Kasumi-1 (cell line): ENCODE results near the gene COLEC12.

Experiments
- DNase-seq, 2 experiments: peaks; one replicate each; lab custom pipeline; 2025; lab: John Stamatoyannopoulos, UW

The COLEC12 gene

DNA sequence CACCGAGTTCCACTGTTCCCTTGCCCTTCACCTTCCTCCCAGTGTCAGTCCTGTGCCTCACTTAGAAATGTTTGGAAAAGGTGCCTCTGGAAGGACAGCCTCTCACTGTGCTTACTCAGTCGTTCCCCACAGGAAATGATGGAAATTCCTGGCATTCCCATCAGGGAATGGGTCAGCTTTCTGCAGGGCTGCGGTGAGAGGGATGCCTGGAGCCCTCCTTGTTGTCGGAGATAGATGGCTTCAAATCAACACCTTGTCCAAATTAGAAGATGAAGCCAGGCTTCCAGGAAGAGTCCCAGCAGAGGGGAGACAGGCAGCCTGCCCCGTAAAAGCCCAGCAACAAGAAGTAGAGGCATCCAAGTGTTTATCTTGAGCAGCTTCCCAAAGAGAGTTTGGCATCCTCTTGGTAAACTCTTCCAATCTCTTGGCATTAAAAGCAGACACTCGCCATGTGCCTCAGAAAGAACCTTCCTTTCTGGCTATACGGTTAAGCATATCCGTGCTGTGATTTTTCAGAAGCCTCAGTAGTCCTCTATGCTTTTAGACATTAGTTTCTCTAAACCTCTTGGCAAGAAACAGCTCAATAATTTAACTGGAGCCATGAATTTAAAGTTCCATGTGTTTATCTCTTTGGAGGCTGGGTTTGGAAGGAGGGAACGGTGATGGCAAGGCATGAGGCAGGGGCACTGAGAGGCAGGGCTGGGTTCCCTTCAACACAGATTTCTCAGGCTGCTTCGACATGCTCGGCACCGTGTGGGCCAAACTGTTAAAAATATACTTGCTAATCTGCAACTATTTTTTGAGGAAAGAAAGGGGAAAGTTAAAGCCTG is 25.1 kb downstream of the COLEC12 start:
- DNase-seq, result no peak

DNA sequence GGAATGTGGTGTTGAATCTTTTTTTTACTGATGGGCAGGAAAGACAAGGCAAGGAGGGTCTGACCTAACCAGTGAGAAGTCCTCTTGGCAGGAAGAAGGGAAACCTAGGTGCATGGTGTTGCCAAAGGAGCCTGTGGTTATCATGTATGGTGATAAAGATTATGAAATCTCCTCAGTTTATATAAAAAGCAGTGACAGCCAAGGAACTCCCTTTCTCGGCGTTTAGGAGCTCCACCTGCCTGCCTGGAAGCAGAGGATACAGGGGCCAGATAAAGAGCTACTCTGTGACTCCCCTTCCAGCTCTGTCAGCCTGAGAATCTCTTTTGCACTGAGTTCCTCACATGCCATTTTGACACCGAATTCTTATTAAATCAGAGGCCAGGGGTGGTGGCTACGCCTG is 26.1 kb downstream of the COLEC12 start:
- no peak for DNase-seq

DNA sequence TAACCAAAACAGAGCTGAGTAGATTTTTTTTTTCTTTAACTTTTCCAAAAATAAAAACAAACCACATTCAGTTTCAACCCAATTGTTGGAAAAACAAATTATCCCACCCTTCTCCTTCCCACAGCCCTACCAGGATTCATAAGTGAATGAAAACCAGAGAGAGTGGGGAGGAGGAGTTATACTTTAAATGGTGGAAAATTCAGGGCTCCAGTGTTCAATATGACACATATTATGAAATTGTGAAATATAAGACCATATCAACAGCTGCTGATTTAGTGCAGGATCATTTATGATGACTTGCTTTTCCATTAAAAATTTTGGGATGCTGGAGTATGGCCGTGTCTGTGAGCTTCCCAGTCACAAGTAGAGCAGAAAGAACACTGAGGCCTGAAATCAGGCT is 26.7 kb downstream of the COLEC12 start:
- DNase-seq, result no peak

- DNase-seq, result no peak
These were observed 28.8 kb downstream of the COLEC12 start for GRCh38 chr18:471716-472115.

DNA sequence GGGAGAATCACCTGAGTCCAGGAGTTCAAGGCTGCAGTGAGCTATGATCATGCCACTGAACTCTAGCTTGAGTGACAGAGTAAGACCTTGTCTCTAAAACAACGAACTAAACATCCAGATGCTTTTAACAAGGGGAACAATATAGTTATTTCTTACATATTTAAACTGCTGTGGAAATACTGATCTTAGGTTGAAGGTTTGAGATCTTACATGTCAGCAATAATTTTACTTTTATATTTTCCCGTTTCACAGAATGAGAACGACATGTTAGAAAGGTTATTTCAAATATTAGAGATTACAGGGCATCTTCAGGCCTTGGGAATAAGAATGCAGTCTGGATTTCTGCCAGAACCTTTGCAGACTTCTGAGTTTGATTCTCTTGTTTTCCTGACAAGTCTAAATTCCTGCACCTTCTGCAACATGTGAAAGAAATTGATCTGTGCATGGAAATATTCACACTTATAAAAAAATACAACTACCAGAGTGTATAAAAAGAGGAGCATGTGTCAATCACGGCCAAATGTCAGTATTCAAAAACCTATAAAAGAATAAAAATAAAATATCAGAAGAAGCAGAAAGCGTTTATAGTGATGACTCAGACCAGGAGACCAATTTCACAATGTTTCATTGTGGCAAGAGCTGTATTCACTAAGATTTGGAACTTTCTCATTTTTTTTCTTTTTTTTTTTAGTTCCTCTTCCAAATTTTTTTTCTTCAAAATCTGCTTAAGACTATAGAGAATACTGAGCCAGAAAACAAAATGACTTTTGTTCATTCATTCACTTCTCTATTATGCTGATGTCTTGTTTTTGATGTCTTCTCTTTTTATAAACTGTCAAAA is 29.6 kb downstream of the COLEC12 start:
- peak; percentile 48 to 58 for DNase-seq

DNA sequence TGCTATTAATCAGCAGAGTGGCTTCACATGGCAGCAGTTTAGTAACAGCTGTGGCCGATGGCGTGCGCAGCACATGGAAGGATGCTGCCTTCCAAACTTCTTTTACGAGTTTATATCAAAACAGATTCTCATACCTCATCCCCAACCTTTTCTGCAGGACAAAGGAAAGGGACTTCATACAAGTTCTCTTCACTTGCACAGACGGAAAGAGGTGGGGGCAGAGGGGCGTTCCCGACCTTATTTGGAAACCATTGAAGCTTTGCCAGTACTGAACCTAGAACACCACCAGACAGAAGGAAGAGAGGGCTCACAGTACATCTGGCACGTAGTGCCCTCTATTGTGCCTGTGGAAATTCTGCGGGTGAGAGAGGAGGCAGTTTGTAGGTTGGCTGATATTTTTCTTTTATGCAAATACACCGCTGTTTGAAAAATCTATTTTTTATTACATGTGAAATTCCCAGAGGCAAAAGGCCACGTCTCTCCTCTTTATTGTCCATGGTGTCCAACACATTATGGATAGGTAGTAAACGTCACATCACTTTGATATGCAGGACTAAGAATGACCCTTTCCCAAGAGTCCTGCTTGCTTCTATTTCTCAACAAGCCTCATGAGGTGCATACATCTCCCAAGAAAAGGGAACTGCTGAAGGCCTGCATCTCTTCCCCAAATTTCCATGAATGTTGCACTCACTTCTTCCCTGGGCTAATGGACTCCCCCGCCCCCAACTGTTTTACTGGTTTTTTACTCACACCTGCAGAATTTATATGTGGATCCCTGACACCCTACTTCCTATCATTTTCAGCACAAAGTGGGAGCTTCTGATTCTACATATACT is 31.3 kb downstream of the COLEC12 start:
- DNase-seq, result peak; percentile 47 to 55

GRCh38 chr18:463827-464541 is 36.5 kb downstream of the COLEC12 start:
- peak; percentile 91 for DNase-seq

DNA sequence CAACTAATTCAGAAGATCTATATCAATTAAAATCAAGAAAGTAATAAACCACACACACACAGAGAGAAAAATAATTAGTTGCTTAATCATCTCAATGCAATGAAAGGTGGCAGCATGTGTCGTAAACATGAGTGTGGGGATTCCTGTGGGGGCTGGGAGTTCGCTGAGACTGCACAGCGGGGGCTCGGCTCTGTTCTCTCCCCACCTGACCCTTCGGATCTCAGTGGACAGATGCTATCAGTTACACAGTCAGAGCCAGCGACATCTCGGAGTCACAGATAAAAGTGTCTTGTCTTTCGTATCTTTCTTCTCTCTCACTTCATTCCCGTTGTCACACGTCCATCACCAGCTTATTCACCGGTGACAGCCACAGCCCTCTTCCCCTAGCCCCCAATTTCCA is 37.1 kb downstream of the COLEC12 start:
- no peak for DNase-seq

- DNase-seq, result no peak
These were observed 38.7 kb downstream of the COLEC12 start for GRCh38 chr18:461762-462161.

GRCh38 chr18:460791-461190 is 39.7 kb downstream of the COLEC12 start:
- DNase-seq, result no peak

- no peak for DNase-seq
These were observed 40.5 kb downstream of the COLEC12 start for GRCh38 chr18:459814-460593.

GRCh38 chr18:457521-458412 is 42.7 kb downstream of the COLEC12 start:
- DNase-seq, result no peak

- DNase-seq, result peak; percentile 73 to 84
These were observed 43.4 kb downstream of the COLEC12 start for GRCh38 chr18:457140-457519.

GRCh38 chr18:456361-457139 is 44.0 kb downstream of the COLEC12 start:
- no peak for DNase-seq

DNA sequence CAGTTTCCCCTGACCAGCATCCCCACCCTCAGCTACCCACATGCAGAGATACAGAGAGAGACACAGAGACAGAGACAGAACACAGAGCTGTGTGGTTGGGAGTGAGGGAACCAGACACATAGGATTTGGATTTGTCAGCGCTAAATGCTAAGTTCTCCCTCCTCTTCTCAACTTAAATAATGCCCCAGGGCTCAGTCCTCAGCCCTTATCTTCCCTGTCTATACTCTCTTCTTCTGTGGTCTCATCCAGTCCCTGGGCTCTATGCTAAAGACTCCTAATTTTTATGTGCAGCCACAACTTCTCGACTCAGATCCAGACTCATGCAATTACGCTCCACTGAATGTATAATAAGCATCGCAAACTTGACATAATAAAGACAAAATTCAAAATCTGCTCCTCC is 47.1 kb downstream of the COLEC12 start:
- DNase-seq, result no peak

DNA sequence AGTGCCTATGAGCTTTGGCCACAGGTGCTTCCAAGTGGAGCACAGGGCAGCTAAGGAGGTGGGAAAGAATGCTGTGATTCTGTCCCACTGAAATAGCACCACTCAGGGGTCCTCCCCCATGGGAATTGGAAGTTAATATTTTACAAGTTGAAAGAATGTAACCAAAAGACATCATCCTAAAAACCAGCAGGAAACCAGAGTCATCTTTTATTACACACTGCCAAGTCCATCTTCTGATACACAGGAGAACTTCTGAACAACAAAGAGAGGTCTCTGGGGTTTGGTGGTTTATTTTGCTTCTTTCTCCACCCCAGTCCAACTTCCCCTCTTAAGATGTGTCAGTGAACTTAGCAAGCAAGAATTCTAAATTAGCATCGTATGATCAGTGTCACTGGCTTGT is 47.7 kb downstream of the COLEC12 start:
- peak; percentile 12 to 20 for DNase-seq

DNA sequence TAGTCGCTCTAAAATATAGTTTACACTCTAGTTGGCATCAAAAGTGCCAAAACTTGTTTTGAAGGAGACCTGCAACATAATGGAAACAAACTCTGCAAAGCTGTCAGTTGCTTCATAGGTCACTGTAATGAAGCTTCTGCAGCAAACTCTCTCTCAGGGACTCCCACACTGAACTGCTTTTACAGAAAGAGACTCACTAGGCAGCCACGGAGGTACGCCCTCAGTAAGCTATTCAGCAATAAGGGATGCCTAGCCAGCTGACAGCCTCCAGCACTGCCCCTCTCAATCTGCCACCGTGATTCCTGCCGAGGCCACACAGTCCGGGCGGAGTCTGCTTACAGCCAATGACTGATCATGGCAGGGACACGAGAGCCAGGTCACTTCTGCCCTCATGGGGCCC is 51.1 kb downstream of the COLEC12 start:
- no peak for DNase-seq

DNA sequence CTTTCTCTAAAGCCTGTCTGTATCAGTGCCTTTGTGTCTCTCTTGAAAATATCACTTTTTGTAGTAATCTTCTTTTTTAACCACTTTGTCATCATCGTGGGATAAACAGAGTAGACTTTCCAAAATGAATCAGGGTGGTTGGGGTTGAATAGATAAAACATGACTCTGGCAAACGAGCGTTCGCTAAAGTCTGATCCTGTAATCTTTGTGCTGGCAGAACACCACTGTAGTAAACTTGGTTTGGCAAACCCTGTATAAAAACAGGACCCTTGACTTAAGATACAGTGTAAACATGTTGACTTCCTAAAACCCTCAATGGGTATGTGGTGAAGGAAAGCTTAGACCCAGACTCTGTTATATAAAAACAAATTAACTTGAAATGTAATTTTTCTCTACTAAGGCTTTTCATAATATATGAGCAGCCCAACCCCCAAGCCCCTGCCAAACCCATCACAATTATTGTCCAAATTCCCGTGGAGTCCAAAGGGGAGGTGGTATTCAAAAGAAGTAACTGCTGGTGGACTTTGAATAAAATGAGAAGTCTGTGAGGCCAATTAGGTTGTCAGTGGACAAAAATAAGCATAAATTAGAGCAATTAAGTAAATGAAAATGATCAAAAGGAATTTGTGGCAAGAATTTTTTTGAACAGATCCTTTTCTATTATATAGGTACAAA is 52.2 kb downstream of the COLEC12 start:
- DNase-seq, result no peak
